HepG2 (cell line): ENCODE results near the gene SMIM38. TPM values are rescaled to one million over a fixed set of nuclear protein-coding genes. Genes with fewer than 3 reads are reported as not detected.

Experiments used
- ARNTL ChIP-seq: sonication (generic); formaldehyde crosslinking; IDR thresholded peaks from 2 replicates; pipeline ENCODE4 v1.4.0; 2020; ENCODE audit warnings: mild to moderate bottlenecking, missing genetic modification reagents
- BRF2 ChIP-seq: sonication (generic); formaldehyde crosslinking; IDR thresholded peaks from 2 replicates; pipeline ENCODE4 v1.8.1; 2022; ENCODE audit warnings: mild to moderate bottlenecking, missing genetic modification reagents
- CHCHD3 ChIP-seq: sonication (generic); formaldehyde crosslinking; IDR thresholded peaks from 2 replicates; pipeline ENCODE4 v1.8.0; 2022; ENCODE audit warnings: mild to moderate bottlenecking, missing genetic modification reagents, moderate library complexity
- MEIS1 ChIP-seq: sonication (generic); formaldehyde crosslinking; IDR thresholded peaks from 2 replicates; pipeline ENCODE4 v1.9.0; 2021; ENCODE audit warnings: mild to moderate bottlenecking, missing genetic modification reagents, moderate library complexity, borderline replicate concordance
- NFAT5 ChIP-seq: sonication (generic); formaldehyde crosslinking; IDR thresholded peaks from 2 replicates; pipeline ENCODE4 v1.4.0; 2020; ENCODE audit warnings: missing genetic modification reagents
- SRSF9 ChIP-seq: fragments of 200-400 bp; formaldehyde crosslinking; IDR thresholded peaks from 2 replicates; pipeline ENCODE4 v1.6.1; 2018; ENCODE audit warnings: borderline replicate concordance, mild to moderate bottlenecking, low read depth, low read length; ENCODE audit not compliant: insufficient read depth, poor library complexity, severe bottlenecking
- ZMAT5 ChIP-seq: sonication (generic); formaldehyde crosslinking; IDR thresholded peaks from 2 replicates; pipeline ENCODE4 v1.5.0; 2020; ENCODE audit warnings: mild to moderate bottlenecking, low read depth, missing genetic modification reagents, borderline replicate concordance
- ZNF260 ChIP-seq: sonication (generic); formaldehyde crosslinking; IDR thresholded peaks from 2 replicates; pipeline ENCODE4 v1.4.0; 2020; ENCODE audit warnings: missing genetic modification reagents, low read depth, mild to moderate bottlenecking, borderline replicate concordance
- ZNF337 ChIP-seq: sonication (generic); formaldehyde crosslinking; IDR thresholded peaks from 2 replicates; pipeline ENCODE4 v1.5.1; 2020; ENCODE audit warnings: missing genetic modification reagents, low read depth, mild to moderate bottlenecking, borderline replicate concordance
- ZNF382 ChIP-seq: sonication (generic); formaldehyde crosslinking; IDR thresholded peaks from 2 replicates; pipeline ENCODE4 v1.5.0; 2020; ENCODE audit warnings: missing genetic modification reagents, mild to moderate bottlenecking, borderline replicate concordance
- polyA plus RNA-seq, 8 experiments: library from polyadenylated mRNA; depleted of rRNA in 3 of 8; stranded (reverse) in 7 of 8; unstranded in 1 of 8; fragments of >200 nt; fragmentation: Illumina TruSeq in 4 of 8; extraction: Trizol in 4 of 8; gene quantifications; 2 replicates each; pipeline versions ENCODE4 v1.2.1 to v1.2.3, GENCODE V29; 2011 to 2016; ENCODE audit warnings: low read depth in 4 of 8, missing spikeins in 1 of 8, mixed read lengths in 1 of 8; ENCODE audit not compliant: insufficient read depth in 1 of 8
- total RNA-seq, 5 experiments: library from RNA; depleted of rRNA; stranded (reverse); fragments of >200 nt; fragmentation: Illumina TruSeq; extraction: Trizol; gene quantifications; 2 replicates each; pipeline ENCODE4 v1.2.3, GENCODE V29; 2016; ENCODE audit warnings: low read depth in 1 of 5

The SMIM38 gene
- total and polyA plus RNA-seq, 2 of the 13 experiments (the other 11 are each of a cell fraction or from before 2014, with no cell fraction given): 0.30 to 0.40 TPM

GRCh38 chr11:69186316-69187260, 30.9 kb downstream of the SMIM38 start (continued):
- no peak for TF ChIP-seq NFAT5 (CRISPR knock-in tag)
- TF ChIP-seq ZMAT5: no peak
- TF ChIP-seq ZNF260: no peak
- no peak for TF ChIP-seq ARNTL
- TF ChIP-seq MEIS1 (CRISPR knock-in tag): no peak
- no peak for TF ChIP-seq BRF2 (CRISPR knock-in tag)
- no peak for TF ChIP-seq ZNF382
- no peak for TF ChIP-seq ZNF337 (CRISPR knock-in tag)
- no peak for TF ChIP-seq CHCHD3 (CRISPR knock-in tag)
- TF ChIP-seq SRSF9: no peak
